ENCODE data around the gene FLNB. TPM values are rescaled to one million over a fixed set of nuclear protein-coding genes. Genes with fewer than 3 reads are reported as not detected.
A peak's percentile ranks its signal among the peaks of the same experiment; 100 is the strongest.

The FLNB gene
- total RNA-seq, 1 donor from 2014 or later, result 75.4 TPM

DNA sequence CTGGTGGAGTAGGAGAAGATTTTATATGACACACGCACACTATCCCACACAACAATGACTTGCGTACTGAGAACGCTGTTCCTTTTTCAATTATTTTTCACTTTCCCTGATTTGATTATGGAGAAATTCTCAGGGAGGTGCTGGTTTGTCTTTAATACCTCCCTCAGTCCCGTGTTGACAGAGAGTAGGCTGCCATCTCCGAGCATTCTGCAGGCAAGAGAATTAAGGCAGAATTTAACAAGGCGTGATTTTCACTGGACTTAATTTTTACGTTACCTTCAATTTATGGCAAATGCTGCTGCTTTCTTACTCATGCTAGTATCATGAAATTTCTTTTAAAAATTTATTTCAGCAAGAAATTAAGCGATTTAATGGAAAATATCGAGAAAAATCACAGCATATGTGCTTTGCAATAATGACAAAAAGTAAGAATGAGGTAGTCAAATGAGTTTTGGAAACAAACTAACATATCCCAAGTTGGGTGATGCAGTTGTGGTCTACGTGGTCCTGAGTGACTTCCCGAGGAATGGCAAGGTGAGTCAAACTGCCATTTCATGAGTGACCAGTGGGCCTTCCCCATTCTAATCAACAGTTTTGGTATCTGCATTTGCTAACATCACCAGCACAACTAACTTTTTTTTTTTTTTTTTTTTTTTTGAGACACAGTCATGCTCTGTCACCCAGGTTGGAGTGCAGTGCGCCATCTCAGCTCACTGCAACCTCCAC lies 185.6 kb downstream of the FLNB start:
- H3K4me1 Mint-ChIP-seq (ENCODE audit: low read depth, unreplicated experiment), result peaks cover 31% of the 10 kb centered on the region
- TF ChIP-seq CTCF (IDR thresholded peaks at IDR 0.05; ENCODE audit: partially characterized antibody, unreplicated experiment), result no peak
- peaks cover 6% of the 10 kb centered on the region for H3K36me3 Mint-ChIP-seq (ENCODE audit: unreplicated experiment)
- H3K27me3 Mint-ChIP-seq (ENCODE audit: unreplicated experiment), result peaks cover 6% of the 10 kb centered on the region
- H3K27ac Mint-ChIP-seq (ENCODE audit: unreplicated experiment), result no peak overlapping the region
- no peak overlapping the region for H3K4me3 Mint-ChIP-seq (ENCODE audit: unreplicated experiment)
- DNase-seq, result no peak
- H3K9me3 Mint-ChIP-seq (ENCODE audit: unreplicated experiment), result peaks cover 9% of the 10 kb centered on the region

DNA sequence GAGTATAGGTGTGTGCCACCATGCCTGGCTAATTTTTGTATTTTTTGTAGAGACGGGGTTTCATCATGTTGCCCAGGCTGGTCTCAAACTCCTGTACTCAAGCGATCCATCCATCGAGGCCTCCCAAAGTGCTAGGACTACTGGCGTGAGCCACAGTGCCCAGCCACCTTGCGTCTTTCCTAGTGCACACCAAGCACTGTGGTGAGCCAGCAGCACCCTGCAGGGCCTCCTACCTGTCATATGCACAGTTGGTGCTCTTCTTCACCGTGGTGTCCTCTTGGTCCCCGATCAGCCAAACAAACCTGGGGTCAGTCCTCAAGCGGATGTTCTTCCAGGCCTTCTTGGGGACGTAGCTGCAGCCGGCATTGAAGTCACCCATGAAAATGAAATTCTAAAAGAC lies 189.4 kb downstream of the FLNB start:
- DNase-seq, result no peak
- no peak for TF ChIP-seq CTCF (IDR thresholded peaks at IDR 0.05; ENCODE audit: partially characterized antibody, unreplicated experiment)
- H3K36me3 Mint-ChIP-seq (ENCODE audit: unreplicated experiment), result peaks cover 1% of the 10 kb centered on the region
- H3K27me3 Mint-ChIP-seq (ENCODE audit: unreplicated experiment), result peaks cover 13% of the 10 kb centered on the region
- H3K4me1 Mint-ChIP-seq (ENCODE audit: low read depth, unreplicated experiment), result peaks cover 33% of the 10 kb centered on the region
- peaks cover 16% of the 10 kb centered on the region for H3K9me3 Mint-ChIP-seq (ENCODE audit: unreplicated experiment)
- H3K27ac Mint-ChIP-seq (ENCODE audit: unreplicated experiment), result no peak overlapping the region
- H3K4me3 Mint-ChIP-seq (ENCODE audit: unreplicated experiment), result no peak overlapping the region

DNA sequence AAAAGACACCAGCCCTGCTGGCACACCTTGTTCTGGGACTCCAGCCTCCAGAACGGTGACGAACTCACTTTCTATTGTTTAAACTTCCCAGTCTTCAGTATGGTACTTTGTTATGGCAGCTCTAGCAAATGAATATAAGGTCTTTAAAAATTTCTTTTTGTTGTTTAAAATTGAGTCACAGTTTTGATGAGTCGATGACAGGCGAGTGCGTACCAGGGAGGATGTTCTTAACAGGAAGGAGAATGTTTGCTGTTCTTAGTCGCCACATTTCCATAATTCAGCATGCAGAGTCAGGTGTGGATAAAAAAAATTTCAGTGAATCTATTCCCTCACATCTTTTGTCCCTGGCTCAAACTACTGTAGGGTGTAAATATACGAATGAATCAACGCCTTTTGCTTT lies 190.1 kb downstream of the FLNB start:
- no peak overlapping the region for H3K4me3 Mint-ChIP-seq (ENCODE audit: unreplicated experiment)

DNA sequence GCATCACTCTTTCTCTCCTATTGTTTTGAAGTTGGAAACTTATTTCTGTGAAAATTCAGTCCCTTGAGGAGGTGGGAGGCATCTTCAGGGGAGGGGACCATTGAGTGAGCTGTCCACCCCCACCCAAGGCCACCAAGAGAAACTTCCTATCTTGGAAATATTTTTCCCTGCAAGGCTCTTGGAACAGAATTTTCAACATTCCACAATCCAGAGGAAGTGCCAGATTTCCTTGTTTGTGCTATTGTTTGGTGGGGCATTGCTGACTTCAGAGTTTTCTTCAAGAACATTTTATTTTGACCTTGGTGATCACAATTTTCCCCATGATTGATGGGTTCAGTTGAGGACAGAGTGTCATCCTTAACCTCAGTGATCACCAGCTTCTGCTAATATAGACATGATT lies 190.6 kb downstream of the FLNB start:
- no peak for TF ChIP-seq CTCF (IDR thresholded peaks at IDR 0.05; ENCODE audit: partially characterized antibody, unreplicated experiment)
- H3K27me3 Mint-ChIP-seq (ENCODE audit: unreplicated experiment), result peaks cover 19% of the 10 kb centered on the region

More for the DNA sequence above, 190.1 kb downstream of the FLNB start:
- H3K9me3 Mint-ChIP-seq (ENCODE audit: unreplicated experiment), result peaks cover 21% of the 10 kb centered on the region
- peaks cover 37% of the 10 kb centered on the region for H3K4me1 Mint-ChIP-seq (ENCODE audit: low read depth, unreplicated experiment)
- no peak for DNase-seq
- no peak overlapping the region for H3K27ac Mint-ChIP-seq (ENCODE audit: unreplicated experiment)
- H3K27me3 Mint-ChIP-seq (ENCODE audit: unreplicated experiment), result peaks cover 19% of the 10 kb centered on the region
- no peak for TF ChIP-seq CTCF (IDR thresholded peaks at IDR 0.05; ENCODE audit: partially characterized antibody, unreplicated experiment)
- no peaks in the 10 kb centered on the region for H3K36me3 Mint-ChIP-seq (ENCODE audit: unreplicated experiment)

DNA sequence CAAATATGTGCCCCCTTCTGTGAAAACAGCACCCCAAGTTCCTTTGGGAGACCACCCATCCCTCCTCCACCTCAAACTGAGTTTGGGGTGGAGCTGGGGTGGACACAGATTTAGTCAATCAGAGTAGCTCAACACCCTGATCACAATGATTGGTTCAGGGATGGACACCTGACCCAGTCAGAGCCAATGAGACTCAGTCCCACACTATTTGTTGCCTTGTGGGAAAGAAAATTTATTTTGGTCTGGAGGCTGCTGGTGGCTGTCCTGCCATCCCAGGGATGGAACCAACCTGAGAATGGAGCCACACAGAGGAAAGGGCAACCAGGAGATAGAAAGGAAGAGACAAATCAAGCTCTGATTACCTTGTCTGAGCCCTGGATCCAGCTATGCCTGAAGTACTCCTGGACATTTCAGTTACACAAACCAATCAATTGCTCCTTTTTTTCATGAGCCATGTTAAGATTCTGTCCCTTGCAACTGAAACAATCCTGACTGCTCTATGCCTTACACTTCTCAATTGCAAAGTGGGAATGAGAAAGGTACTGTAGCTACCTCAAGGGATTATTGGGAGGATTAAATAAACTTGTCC lies 192.0 kb downstream of the FLNB start:
- peak overlapping the region; percentile 68 for H3K27ac Mint-ChIP-seq (ENCODE audit: unreplicated experiment)
- no peak overlapping the region for H3K4me3 Mint-ChIP-seq (ENCODE audit: unreplicated experiment)
- DNase-seq, result no peak
- H3K27me3 Mint-ChIP-seq (ENCODE audit: unreplicated experiment), result peaks cover 19% of the 10 kb centered on the region
- H3K9me3 Mint-ChIP-seq (ENCODE audit: unreplicated experiment), result peaks cover 19% of the 10 kb centered on the region
- H3K36me3 Mint-ChIP-seq (ENCODE audit: unreplicated experiment), result no peaks in the 10 kb centered on the region
- no peak for TF ChIP-seq CTCF (IDR thresholded peaks at IDR 0.05; ENCODE audit: partially characterized antibody, unreplicated experiment)
- peaks cover 41% of the 10 kb centered on the region for H3K4me1 Mint-ChIP-seq (ENCODE audit: low read depth, unreplicated experiment)

More for the DNA sequence above, 190.6 kb downstream of the FLNB start:
- H3K36me3 Mint-ChIP-seq (ENCODE audit: unreplicated experiment), result no peaks in the 10 kb centered on the region
- peaks cover 19% of the 10 kb centered on the region for H3K9me3 Mint-ChIP-seq (ENCODE audit: unreplicated experiment)
- no peak overlapping the region for H3K27ac Mint-ChIP-seq (ENCODE audit: unreplicated experiment)
- no peak overlapping the region for H3K4me3 Mint-ChIP-seq (ENCODE audit: unreplicated experiment)
- peaks cover 41% of the 10 kb centered on the region for H3K4me1 Mint-ChIP-seq (ENCODE audit: low read depth, unreplicated experiment)
- no peak for DNase-seq
